Iris pigment epithelial cell (primary cell): ENCODE measurements around the gene PDCD1LG2.
A peak's percentile ranks its signal among the peaks of the same experiment; 100 is the strongest.

Source experiments
- DNase-seq: peaks from one replicate; pipeline ENCODE4 v3.0.0-alpha.2; 2011; ENCODE audit warnings: low read depth

The PDCD1LG2 gene

DNA sequence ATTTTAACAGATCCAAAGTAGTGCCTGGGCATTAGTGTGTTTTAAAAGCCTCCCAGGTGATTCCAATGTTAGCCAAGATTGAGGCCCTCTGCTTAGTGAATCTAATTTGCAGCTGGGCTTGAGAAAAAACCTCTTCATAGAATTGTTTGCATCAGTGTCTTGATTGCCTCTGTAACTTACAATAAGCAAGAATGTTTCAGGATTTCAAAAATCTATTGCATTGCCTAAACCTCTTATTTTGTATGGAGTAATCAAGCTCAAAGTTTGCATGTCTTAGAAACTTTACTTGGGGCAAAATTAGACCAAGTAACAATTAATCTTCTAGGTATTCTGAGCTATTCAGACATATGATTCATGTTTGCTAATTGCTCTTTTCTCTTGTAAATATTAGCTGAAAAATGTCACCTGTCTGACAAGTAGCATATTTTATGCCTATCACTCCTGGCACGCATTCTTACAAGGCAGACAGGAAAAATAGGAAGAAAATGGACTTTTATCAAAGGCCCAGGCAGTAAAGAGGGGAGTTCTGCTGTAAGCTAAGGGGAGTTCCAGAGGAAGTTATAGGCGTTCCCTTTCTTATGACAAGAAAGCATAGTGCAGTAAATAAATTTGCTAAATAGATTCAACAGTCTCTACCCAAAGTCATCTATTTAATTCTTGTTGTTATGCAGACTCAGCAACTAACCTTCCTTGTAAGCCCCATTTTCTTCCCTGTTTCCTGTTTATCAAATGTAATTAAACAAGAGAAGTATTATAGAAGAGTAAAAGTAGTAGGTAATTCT is 21.0 kb downstream of the PDCD1LG2 start:
- DNase-seq: no peak

DNA sequence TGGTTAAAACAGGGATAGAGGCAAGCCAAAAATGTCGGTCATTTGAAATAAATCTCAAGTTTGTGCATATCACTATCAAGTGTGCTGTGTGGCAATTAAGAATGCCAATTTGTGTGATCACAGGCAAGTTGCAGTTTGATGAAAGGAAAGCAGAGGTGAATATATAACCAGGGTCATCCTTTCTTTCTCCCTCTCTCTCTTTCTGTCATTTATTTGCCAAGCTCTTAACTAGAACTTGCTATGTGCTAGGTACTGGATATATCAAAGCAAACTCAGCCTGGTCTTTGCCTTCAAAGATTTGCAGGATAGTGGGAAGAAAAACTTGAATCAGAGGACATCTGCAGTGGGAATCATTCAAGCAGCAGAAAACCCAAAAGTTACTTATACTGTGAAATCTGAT is 22.0 kb downstream of the PDCD1LG2 start:
- no peak for DNase-seq

DNA sequence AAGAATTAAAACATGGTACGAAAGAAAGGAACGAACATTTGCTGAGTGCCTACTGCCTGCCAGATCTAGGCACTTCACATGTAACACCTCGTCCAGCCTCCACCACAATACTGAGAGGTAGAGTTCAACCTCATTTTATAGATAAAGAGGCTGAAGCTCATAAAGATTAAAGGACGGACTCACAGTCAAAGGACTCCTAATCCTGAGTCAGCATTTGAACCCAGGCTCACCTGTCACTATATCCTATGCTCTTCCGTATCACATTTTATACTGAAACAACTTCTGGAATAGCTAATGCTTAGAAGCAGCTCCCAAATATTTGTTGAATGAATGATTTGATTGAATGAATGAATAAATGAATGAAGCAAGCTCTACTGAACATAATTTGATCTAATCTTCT is 22.5 kb downstream of the PDCD1LG2 start:
- DNase-seq: no peak

DNA sequence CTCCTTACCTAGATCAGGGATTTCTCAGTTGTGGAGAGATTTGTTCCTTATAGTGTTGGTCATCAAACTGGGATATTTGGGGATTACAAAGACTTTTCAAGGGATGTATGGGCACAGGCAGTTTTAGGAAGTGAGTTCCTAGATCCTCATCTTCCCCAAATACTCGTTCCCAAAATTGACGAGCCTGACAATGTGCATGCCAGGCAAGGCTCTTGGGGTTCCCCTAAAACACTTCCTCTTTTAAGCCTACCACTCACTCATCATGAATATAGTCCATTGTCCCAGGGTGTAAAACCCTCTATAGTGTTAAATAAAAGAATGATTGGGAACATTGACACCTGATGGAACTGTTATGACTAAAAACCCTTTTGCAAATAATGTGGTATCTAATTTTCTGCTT is 26.4 kb downstream of the PDCD1LG2 start:
- DNase-seq: no peak

DNA sequence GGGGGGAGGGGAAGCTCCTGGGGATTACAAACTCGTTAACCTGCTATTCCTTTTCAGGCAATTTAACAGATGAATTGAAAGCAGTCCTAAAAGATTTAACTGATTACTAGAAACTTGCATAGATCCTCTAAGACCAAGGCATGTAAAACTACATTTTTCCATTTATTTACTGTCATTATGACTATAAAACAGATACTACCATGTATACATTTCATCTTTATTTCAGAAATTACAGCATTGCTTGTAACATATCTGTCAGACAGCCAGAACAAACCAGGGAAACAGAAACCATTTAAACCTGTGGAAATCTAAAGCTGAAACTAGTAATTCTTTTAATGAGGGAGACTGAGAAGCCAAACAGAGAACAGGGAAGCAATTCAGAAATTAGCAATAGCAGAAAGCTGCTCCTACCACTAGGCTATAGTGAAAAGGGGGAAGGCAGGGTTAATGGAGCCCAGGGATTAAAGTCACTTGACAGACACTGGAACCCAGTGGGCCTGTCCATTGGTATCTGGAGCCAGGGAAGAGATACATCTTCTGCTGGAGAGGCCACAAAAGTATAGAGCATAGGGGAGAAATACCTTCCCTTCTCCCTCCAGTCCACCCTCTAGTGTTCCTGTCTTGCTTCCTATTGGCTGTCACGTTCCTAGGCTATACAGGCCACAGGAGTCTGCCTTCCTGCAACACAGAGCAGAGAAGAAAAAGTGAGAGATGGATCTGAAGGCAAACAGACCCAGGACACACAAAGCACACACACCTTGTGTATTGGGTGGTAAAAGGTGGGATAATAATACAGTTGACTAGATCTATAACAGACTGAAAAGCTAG is 33.8 kb downstream of the PDCD1LG2 start:
- DNase-seq: no peak

DNA sequence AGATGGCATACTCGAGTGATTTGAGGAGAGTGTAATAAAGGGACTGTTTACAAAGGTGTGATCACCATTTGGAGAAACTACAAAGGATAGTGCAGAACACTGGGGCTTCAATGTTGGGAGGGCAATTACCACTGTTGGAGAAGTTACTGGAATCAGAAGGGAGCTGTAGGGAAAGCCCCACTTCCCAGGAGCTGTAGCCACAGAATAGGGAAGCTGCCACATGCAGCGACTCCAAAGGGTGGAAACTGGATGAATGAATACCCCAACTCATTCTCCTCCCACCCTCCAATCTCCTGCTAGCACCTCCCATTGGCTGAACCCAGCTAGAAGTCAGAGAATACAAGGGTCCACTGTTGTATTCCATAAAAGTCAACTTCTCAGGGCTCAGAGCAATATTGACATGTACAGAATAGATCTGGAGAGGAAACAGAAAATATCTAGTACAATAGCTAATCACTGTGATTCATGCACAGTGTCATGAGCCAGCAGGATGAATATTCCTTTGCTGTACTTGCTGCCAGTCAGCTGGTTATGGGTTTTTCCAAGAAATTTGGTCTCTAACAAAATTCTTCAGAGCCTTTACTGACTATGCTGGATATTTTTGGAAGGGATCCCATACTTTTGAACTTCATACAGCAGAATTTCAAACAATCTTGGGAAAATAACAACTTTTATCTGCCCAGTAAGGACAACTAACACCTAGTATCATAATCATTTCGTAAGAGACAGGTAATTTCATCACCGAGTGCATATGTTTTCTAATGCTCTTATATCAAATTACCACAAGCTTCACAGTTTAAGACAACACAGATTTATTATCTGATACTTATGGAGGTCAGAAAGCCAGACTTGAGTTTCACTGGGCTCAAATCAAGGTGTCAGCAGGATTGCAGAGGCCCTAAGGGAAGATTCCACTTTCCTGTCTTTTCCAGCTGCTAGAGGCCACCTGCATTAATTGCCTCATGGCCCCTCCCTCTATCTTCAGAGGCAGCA is 39.6 kb downstream of the PDCD1LG2 start:
- peak; percentile 58 for DNase-seq

DNA sequence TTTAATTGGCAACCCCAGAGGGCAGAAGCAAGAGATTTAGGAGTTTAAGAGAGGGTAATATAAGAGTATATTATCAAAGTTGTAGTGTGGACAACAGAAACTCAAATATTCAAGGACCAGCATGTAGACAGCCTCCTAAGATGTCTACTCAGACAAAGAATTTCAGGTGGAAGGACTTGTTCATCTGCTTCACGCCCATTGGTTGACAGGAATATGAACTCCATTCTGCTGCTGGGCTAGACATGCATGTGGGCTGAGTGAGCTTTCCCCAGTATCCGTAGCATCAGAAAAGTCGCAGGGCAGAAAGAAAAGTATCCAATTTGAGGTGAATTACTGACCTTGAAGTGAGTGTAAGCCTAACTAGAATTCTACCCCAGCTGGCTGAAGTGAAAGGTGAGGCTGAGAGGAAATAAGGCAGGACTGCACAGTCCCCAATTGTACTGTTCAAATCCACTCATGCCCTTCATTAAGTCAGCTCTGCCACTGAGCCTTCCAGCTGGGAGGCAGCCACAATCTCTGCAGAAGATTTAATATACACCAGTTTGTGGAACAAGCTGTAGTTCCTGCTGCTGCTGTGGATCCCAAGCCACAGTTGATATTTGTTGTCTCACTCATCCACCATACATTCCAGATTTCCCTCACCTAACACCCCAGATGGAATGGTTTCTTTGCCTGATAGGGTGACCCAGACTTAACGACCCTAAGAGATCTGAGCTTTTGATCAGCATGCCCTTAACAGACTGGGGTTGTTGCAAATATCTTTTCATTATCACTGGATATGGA is 41.2 kb downstream of the PDCD1LG2 start:
- no peak for DNase-seq

DNA sequence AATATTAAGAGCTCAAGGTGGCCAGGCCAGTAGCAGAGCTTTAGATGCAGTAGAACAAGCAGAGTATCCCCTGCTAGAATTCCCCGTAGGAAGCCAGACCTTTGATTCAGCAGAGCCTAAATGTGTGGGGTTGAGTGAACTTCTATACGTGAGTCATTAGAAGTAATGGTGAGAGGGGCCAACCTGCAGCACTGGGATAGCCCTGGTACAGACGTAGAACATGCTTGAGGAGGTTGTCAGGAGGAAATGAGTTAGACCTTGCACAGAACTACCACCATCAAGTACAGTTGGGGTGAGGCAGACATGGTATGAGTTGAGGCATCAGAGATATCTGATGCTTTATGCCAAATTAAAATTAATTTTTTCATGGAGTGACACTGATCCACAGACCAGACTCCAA is 42.0 kb downstream of the PDCD1LG2 start:
- DNase-seq: peak; percentile 57

DNA sequence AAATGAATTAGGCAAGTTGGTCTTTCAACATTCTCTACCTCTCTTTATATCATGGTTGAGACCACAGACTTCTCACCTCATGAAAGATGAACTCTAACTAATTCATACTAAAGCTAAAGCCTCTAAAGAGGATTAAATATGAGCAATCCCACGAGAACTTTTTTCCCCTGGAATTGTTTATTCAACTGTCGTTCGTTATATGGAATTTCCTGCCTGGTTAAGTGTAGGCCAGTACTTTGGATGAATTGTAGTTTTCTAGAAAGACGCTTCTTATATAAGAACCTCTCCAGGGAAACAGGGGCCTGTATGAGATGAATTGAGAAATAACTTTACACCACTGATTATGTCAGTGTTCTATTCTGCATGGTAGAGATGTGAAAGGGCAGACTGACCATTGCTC is 42.9 kb downstream of the PDCD1LG2 start:
- DNase-seq: peak; percentile 85

DNA sequence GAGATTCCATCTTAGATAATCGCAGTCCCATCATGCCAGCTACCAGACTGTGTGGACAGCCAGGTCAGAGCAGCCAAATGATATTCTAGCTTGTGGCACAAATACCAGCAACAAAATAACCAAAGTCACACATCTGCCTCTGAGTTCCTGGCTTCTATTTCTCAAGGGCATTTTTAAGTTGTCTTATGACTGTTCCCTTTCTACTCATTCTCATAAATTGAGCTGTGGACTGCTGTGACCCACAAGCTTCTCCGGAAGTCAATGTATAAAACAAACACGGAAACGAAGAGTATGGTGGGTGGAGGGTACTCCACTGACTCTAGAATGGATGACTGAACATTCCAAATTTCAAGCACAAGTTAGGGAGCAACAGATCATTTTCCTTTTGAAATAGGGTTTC is 43.9 kb downstream of the PDCD1LG2 start:
- DNase-seq: no peak

DNA sequence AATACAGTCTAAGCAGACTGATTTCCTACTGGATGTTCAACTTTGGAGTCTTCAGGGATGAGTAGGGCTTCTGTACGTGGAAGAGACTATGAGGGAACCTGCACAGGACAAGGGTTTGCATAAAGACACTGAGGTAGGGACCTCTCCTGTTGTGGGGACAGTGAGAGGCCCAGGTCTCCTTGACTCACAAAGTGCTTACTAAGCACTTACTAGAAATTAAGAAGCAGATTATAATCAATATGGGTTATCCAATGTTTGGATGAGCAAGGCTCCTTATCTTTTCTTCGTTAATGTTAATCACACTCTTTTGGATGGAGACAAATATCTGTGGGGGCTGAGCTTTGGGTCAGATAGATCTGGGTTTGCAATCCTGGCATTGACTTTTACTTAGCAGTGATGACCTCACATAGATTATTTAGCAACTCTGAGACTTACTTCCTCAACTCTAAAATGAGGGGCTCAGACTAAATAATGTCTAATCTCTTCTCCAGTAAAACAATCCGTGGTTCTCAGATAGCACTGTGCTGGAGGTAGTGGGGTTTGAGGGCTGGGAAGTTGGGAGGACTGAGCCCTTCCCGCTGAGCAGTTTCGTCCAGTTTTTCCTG is 45.9 kb downstream of the PDCD1LG2 start:
- no peak for DNase-seq

DNA sequence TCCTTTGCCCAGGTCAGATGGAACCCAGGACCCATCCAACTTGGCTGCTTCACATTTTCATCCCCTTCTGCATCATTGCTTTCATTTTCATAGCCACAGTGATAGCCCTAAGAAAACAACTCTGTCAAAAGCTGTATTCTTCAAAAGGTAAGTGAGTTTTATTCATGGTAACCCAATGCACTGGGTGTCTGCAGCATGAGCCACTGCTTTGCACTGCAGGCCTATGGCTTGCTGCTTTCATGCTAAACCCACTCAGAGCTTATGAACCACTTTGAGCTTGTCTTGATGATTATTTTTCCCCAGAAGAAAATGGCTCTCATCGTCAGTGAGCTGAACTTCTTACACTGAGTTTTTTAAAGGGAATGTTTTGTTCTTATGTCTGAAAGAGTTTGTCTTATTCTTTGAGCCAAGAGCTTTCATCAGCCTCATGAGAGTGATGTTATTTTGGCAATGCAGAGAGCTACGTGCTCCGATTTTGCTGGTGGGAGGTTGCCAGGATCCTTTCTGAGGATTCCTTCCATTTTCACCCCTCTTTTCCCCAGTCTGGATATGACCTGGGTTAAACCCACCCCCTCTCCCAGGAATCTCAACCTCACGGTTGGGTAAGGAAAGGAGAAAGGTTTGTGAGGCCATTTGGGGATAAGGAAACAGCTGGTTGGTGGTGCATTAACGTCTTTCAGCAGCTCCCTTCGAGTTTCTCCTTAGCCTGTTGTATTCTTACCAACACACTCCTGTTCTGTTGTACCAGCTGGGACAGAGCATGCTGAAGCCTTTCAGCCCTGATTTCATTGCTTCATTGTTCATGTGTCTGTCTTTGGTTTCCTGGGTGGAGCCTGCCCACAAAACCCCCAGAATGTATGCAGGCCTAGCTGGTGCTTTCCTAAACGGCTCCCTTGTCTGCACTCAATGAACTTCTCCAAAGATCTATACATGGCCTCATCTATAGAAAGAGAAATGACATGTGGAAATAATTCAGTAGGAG is 47.6 kb downstream of the PDCD1LG2 start:
- DNase-seq: peak; percentile 57

DNA sequence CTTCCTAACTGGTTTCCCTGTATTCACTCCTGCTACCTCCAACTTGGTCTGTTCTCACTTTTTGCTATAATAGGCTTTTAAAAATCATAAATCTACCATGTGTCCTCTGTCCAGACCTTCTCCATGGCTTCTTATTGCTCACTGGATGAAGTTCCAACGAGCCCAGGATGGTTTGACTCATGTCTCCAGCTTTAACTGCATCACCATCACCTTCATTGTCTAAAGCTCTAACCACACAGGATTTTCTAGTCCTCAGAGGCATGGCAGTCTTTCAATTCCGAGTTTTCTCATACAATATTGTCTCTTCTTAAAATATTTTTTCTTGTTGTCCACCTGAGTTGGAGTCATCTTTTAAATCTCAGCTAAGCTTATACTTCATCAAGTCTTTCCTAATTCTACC is 49.3 kb downstream of the PDCD1LG2 start:
- DNase-seq: no peak

DNA sequence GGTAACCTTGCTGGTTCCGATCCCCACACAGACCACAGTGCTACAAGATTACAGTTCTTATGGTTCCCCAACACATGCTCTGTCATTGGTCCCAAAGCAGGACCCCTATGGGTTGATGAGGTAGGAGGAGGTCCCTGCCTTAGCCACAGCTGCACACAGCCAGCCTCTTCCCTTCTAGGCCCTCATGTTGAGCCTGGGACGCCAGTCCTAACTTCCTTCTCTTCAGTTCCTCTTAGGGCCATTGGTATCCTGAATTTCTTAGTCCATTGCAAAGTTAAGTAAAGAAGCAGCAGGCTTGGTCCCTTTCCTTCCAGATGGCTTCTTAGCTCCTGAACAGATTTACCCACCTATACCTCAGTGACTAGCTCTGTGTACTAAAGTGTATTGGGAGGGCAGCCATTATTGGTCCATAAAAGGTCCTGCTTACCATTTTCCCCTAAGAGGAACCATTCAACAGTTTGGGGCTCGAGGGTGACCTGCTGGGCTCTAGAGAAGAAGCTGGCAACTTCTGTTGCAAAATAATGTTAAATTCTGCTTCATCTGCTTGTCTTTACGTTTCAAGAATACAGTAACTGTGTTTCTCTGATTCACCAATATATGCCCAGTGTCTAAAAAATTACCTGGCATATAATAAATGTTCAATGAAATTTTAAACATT is 50.2 kb downstream of the PDCD1LG2 start:
- DNase-seq: no peak

DNA sequence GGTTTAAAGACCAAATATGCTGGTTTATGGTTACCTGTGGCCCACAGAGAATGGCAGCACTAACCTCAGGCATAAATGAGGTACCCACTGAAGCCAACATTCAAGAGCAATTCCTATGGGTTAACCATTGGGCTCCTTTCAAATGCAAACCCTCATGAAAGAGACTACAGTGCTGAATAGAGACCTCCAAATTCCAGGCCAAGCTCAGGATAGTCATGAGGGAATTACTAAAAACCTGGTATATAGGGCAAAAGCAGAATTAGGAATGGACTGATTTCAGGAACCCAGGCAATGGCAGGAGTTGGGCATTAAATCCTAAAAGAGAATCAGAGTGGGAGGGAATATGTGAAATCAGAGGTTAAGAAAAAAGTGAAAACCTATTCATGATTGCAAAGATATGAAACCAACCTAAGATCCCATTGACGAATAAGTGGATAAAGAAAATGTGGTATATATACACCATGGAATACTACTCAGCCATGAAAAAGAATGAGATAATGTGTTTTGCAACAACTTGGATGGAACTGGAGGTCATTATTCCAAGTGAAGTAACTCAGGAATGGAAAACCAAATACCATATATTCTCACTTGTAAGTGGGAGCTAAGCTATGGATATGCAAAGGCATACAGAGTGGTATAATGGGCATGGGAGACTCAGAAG is 51.6 kb downstream of the PDCD1LG2 start:
- DNase-seq: no peak

DNA sequence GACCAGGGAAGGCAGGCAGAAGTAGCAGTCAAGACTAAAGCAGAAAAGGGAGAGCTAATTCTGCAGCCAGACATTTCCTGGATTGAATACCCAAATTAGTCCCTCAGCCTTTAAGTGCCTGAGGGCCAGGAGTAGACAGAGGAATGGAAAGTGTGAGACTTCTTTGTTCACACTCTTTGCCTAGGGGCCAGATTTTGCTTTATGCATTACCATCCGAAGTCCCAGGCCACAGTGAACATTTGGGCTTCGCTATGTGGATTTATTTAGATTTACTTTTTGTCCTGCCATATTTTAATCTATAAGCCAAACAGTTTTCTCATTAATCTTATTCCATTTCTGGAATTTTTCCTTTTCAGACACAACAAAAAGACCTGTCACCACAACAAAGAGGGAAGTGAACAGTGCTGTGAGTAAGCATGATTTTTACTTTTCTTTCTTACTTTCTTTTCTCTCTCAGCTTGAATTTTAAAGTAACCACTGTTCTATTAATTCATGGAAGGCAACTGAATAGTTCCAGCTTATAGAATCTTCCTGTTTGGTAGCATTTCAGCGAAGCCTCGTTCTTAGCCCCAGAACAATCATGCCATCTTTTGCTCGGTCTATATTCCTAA is 52.6 kb downstream of the PDCD1LG2 start:
- DNase-seq: no peak

DNA sequence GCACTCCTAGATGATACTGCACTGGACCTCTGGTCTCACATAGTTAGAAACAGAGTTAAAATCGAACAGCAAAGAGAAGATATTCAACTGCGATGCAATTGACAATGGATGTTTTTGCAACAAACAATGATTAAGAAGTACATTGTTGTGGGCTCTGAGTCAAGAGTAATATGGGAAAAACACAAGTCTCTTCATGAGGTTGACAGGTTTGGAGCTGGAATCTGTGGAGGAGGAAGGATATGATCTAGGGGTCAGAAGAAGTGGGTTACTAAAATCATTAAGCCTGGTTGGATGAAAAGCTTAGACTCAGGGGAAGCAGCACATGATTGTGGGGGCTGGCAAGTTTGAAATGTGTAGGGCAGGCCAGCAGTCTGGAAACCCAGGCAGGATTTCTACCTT is 53.1 kb downstream of the PDCD1LG2 start:
- no peak for DNase-seq

DNA sequence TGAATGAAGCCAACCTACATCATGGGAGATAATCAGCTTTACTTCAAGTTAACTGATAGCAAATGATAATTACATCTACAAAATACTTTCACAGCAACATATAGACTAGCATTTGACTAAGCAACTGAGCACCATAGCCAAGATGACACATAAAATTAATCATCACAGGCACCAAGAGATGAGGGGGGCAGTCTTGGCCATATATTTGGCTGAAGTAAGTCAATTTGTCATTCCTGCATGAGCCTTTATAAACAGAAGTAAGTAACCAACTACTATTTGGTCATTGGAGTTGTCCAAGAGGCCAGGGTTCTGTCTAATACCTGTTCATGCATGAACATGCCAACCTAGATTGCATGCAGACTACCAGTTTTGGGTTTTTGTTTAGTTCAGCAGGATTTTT is 53.6 kb downstream of the PDCD1LG2 start:
- DNase-seq: no peak
